T-helper 2 cell treated with Interferon-gamma antibody and Interleukin-4, amounts not matched to agents 100 ng/mL and 5 ng/mL, for 36 hours (primary cell): ENCODE measurements around the gene KATNIP. TPM values are rescaled to one million over a fixed set of nuclear protein-coding genes. Genes with fewer than 3 reads are reported as not detected.
"Not testable (repeated sequence)": the region's sequence is repeated elsewhere in the genome, so short reads cannot be mapped to it uniquely, and the experiment has no call there.

Experiments
- intact Hi-C: fragments of 100-400 bp; cut with micrococcal nuclease; formaldehyde crosslinking; loops from one replicate; pipeline ENCODE4 v1.15.1; 2023
- total RNA-seq: library from RNA; stranded (reverse); gene quantifications from 2 replicates; pipeline ENCODE4 v1.2.3, GENCODE V29; 2022

Gene KATNIP
- total RNA-seq, 1 donor from 2014 or later, result 14.9 TPM

GRCh38 chr16:27534256-27534655 is 15.7 kb upstream of the KATNIP start:
- intact Hi-C loops, result no loop called here

- intact Hi-C loops, result no loop called here
Measured at GRCh38 chr16:27538528-27538927, 11.4 kb upstream of the KATNIP start.

GRCh38 chr16:27539120-27539519 is 10.8 kb upstream of the KATNIP start:
- intact Hi-C loops, result no loop called here

GRCh38 chr16:27539636-27540035 is 10.3 kb upstream of the KATNIP start:
- intact Hi-C loops, result no loop called here

GRCh38 chr16:27543801-27544200 is 6.1 kb upstream of the KATNIP start:
- intact Hi-C loops, result no loop called here

GRCh38 chr16:27544671-27545070 is 5.3 kb upstream of the KATNIP start:
- intact Hi-C loops, result no loop called here

- intact Hi-C loops, result no loop called here
Measured at GRCh38 chr16:27547134-27547533, 2.8 kb upstream of the KATNIP start.

GRCh38 chr16:27547851-27548250 is 2.1 kb upstream of the KATNIP start:
- intact Hi-C loops, result no loop called here

- intact Hi-C loops, result no loop called here
Measured at GRCh38 chr16:27549464-27549745, 539 bp upstream of the KATNIP start.

GRCh38 chr16:27550582-27550920 is 607 bp downstream of the KATNIP start:
- intact Hi-C loops, result loop anchor here (1.0 to 5.0 kb wide), 2 partner anchors 347 to 742 kb away; partner anchors contain the start of genes KDM8 and SBK1

GRCh38 chr16:27551036-27551435 is 1.1 kb downstream of the KATNIP start:
- intact Hi-C loops, result loop anchor here (5.0 kb wide), 1 partner anchor 741 kb away; the partner anchor contains the start of gene SBK1

- intact Hi-C loops, result no loop called here
Measured at GRCh38 chr16:27556471-27556870, 6.5 kb downstream of the KATNIP start.

GRCh38 chr16:27558434-27558833 is 8.5 kb downstream of the KATNIP start:
- intact Hi-C loops, result no loop called here

GRCh38 chr16:27558932-27559331 is 9.0 kb downstream of the KATNIP start:
- intact Hi-C loops, result no loop called here

- intact Hi-C loops, result no loop called here
Measured at GRCh38 chr16:27561216-27561615, 11.3 kb downstream of the KATNIP start.

- intact Hi-C loops, result no loop called here
Measured at GRCh38 chr16:27564224-27564623, 14.3 kb downstream of the KATNIP start.

GRCh38 chr16:27566417-27566816 is 16.5 kb downstream of the KATNIP start:
- intact Hi-C loops, result no loop called here

GRCh38 chr16:27568077-27568476 is 18.1 kb downstream of the KATNIP start:
- intact Hi-C loops, result no loop called here

- intact Hi-C loops, result not testable (repeated sequence)
Measured at GRCh38 chr16:27570986-27571385, 21.0 kb downstream of the KATNIP start.

- intact Hi-C loops, result no loop called here
Measured at GRCh38 chr16:27571433-27572326, 21.7 kb downstream of the KATNIP start.

- intact Hi-C loops, result no loop called here
Measured at GRCh38 chr16:27572711-27573110, 22.8 kb downstream of the KATNIP start.

GRCh38 chr16:27576729-27577128 is 26.8 kb downstream of the KATNIP start:
- intact Hi-C loops, result no loop called here
